ENCODE measurements around the gene TAF8.

TAF8 gene

DNA sequence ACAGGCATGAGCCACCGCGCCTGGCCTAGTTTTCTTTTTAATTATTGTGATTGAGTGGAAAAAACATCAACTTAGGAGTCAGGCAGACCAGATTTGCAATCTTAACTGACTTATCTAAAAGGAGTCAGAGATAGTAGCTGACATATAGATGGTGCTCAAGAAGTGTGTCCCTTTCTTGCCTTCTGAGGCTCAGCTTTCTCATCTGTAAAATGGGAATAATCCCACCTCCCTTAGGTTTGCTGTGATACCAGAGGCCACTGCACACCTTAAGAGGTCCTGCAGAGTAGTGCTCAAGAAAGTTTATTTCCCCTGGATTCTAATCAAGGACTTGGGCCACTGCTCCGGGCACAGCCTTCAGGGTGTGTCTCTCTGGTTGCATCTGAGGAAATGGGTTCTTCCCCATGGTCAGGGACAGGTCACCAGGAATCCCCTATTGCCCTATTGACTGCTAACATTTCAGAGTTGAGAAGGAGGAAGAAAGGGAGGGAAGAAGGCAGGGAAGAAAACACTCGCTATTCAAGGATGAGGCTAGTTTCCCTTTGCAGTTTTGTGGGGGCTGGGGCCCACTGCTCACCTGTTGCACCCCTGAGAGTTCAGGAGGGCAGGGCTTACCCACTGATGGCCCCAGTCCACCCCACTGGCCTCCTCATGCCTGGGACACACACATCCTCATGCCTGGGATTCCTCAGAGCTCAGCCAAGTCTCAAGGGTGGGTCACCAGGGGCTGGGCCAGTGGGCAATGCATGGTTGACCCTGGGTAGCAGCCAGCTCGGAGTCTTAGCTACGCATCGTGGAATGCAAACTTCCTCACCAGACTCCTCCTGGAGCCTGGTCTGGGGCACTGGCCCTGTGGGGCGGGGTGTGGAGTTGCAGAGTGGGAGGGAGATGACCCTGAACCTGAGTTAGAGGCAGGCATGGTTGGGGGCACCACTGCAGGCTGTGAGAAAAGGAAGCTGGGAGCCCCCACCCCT is 70.9 kb downstream of the TAF8 start:
- no peak overlapping the region for H3K4me3 ChIP-seq (ENCODE audit: low read depth in 1 of 2, low read length in 2 of 2)
- H3K27me3 ChIP-seq (ENCODE audit: control insufficient read depth in 1 of 2, insufficient read depth in 2 of 2, low read length in 2 of 2) = no peaks in the 10 kb centered on the region
- no peak overlapping the region for H3K9ac ChIP-seq (ENCODE audit: low read length)
- H3K27ac ChIP-seq (ENCODE audit: low read depth, low read length) = no peak overlapping the region
- no peaks in the 10 kb centered on the region for H3K9me3 ChIP-seq (ENCODE audit: low read length)
- H3K4me1 ChIP-seq (ENCODE audit: insufficient read depth, low read length) = peaks cover 9% of the 10 kb centered on the region
- H3K36me3 ChIP-seq (ENCODE audit: insufficient read depth, low read length) = no peaks in the 10 kb centered on the region

DNA sequence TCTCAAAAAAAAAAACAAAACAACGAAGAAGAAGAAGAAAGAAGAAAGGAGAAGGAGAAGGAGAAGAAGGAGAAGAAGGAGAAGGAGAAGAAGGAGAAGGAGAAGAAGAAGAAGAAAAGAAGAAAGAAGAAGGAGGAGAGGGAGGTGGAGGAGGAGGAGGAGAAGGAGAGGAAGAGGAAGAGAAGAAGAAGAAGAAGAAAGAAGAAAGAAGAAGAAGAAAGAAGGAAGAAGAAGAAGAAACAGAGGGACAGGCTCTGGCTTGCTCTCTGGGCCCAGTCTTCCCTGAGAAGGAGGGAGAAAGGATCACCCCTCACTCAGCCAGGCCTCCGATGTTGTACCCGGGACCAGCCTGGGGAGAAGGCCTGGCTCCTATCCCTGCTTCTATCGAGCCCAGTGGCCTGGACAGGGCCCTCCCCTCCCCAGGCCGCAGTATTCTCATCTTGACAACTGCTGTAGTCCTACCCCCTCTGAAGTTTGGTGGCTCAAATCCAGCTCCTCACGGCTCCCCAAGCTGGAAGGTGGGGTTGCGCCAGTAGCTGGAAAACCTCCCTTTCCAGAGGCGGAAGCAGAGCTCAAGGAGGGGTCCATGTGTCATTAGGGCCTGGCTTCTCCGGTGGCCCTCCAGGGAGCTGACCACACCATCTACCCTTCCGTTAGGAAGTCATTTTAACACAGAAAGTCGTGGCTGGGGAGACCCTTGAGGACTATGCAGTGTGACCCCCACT is 73.2 kb downstream of the TAF8 start:
- Histone ChIP-seq H3K9ac (ENCODE audit: low read length) (no peak overlapping the region), H3K4me3 (ENCODE audit: low read depth in 1 of 2, low read length in 2 of 2) (no peak overlapping the region), H3K4me1 (ENCODE audit: insufficient read depth, low read length) (peaks cover 2% of the 10 kb centered on the region), H3K27ac (ENCODE audit: low read depth, low read length) (no peak overlapping the region), H3K27me3 (ENCODE audit: control insufficient read depth in 1 of 2, insufficient read depth in 2 of 2, low read length in 2 of 2) (no peaks in the 10 kb centered on the region), H3K36me3 (ENCODE audit: insufficient read depth, low read length) (no peaks in the 10 kb centered on the region), H3K9me3 (ENCODE audit: low read length) (no peaks in the 10 kb centered on the region)

DNA sequence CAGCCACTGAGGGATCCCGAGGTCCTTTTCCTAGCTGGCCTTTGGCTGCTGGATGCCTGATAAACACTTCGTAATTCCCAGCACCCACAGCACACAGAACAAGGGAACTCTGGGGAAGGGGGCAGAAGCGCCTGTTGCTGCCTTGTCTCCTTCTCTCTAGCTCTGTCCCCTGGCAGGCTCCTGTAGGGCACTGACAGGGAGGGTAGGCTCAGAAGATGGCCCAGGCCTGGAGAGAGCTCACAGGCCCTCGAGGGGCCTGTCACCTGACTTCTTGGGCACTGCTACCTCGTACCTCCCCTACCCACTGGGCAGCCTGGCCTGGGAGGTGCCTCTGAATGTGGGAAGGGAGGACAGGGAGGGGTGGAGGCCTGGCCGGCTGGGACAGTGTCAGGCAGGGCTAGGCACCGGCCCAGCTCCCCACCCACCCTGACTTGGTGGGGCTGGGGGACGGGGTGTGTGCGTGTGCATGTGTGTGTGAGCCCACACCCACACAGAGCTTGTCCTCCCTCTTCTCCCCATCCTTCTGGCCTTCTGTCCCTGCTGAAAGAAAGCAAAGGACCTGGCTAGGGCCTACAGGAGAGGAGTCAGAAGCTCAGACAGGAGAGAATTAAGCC is 74.0 kb downstream of the TAF8 start:
- no peaks in the 10 kb centered on the region for H3K9me3 ChIP-seq (ENCODE audit: low read length)
- no peaks in the 10 kb centered on the region for H3K36me3 ChIP-seq (ENCODE audit: insufficient read depth, low read length)
- H3K27me3 ChIP-seq (ENCODE audit: control insufficient read depth in 1 of 2, insufficient read depth in 2 of 2, low read length in 2 of 2) = no peaks in the 10 kb centered on the region
- H3K9ac ChIP-seq (ENCODE audit: low read length) = no peak overlapping the region
- H3K4me3 ChIP-seq (ENCODE audit: low read depth in 1 of 2, low read length in 2 of 2) = no peak overlapping the region
- H3K4me1 ChIP-seq (ENCODE audit: insufficient read depth, low read length) = no peaks in the 10 kb centered on the region
- no peak overlapping the region for H3K27ac ChIP-seq (ENCODE audit: low read depth, low read length)

- Histone ChIP-seq H3K4me1 (ENCODE audit: insufficient read depth, low read length) (no peaks in the 10 kb centered on the region), H3K9ac (ENCODE audit: low read length) (no peak overlapping the region), H3K4me3 (ENCODE audit: low read depth in 1 of 2, low read length in 2 of 2) (no peak overlapping the region), H3K36me3 (ENCODE audit: insufficient read depth, low read length) (no peaks in the 10 kb centered on the region), H3K27ac (ENCODE audit: low read depth, low read length) (no peak overlapping the region), H3K9me3 (ENCODE audit: low read length) (no peaks in the 10 kb centered on the region), H3K27me3 (ENCODE audit: control insufficient read depth in 1 of 2, insufficient read depth in 2 of 2, low read length in 2 of 2) (no peaks in the 10 kb centered on the region)
These were observed 74.9 kb downstream of the TAF8 start for GRCh38 chr6:42125231-42125630.

- Histone ChIP-seq H3K36me3 (ENCODE audit: insufficient read depth, low read length) (no peaks in the 10 kb centered on the region), H3K27ac (ENCODE audit: low read depth, low read length) (no peak overlapping the region), H3K9me3 (ENCODE audit: low read length) (no peaks in the 10 kb centered on the region), H3K4me1 (ENCODE audit: insufficient read depth, low read length) (no peaks in the 10 kb centered on the region), H3K27me3 (ENCODE audit: control insufficient read depth in 1 of 2, insufficient read depth in 2 of 2, low read length in 2 of 2) (no peaks in the 10 kb centered on the region), H3K9ac (ENCODE audit: low read length) (no peak overlapping the region), H3K4me3 (ENCODE audit: low read depth in 1 of 2, low read length in 2 of 2) (no peak overlapping the region)
These were observed 75.3 kb downstream of the TAF8 start for GRCh38 chr6:42125663-42126062.

GRCh38 chr6:42128460-42129359 is 78.4 kb downstream of the TAF8 start:
- Histone ChIP-seq H3K36me3 (ENCODE audit: insufficient read depth, low read length) (no peaks in the 10 kb centered on the region), H3K4me3 (ENCODE audit: low read depth in 1 of 2, low read length in 2 of 2) (no peak overlapping the region), H3K9ac (ENCODE audit: low read length) (no peak overlapping the region), H3K9me3 (ENCODE audit: low read length) (no peaks in the 10 kb centered on the region), H3K27me3 (ENCODE audit: control insufficient read depth in 1 of 2, insufficient read depth in 2 of 2, low read length in 2 of 2) (no peaks in the 10 kb centered on the region), H3K27ac (ENCODE audit: low read depth, low read length) (no peak overlapping the region), H3K4me1 (ENCODE audit: insufficient read depth, low read length) (no peaks in the 10 kb centered on the region)

DNA sequence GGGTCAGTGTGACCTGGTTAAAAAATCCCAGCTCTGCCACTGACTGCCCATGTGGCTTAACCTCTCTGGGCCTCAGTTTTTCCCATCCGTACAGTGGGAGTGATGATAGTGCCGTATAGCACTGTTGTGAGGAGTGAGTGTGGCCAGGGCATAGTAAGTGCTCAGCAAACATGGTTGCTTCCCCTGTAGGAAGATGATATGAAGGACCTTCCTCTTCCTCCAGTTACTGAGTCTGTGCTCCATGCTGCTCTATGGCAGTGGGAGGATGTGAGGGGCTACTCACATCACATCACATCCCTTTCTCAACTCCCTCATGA is 79.0 kb downstream of the TAF8 start:
- Histone ChIP-seq H3K27me3 (ENCODE audit: control insufficient read depth in 1 of 2, insufficient read depth in 2 of 2, low read length in 2 of 2) (no peaks in the 10 kb centered on the region), H3K9ac (ENCODE audit: low read length) (no peak overlapping the region), H3K27ac (ENCODE audit: low read depth, low read length) (no peak overlapping the region), H3K9me3 (ENCODE audit: low read length) (no peaks in the 10 kb centered on the region), H3K4me1 (ENCODE audit: insufficient read depth, low read length) (no peaks in the 10 kb centered on the region), H3K4me3 (ENCODE audit: low read depth in 1 of 2, low read length in 2 of 2) (no peak overlapping the region), H3K36me3 (ENCODE audit: insufficient read depth, low read length) (no peaks in the 10 kb centered on the region)

DNA sequence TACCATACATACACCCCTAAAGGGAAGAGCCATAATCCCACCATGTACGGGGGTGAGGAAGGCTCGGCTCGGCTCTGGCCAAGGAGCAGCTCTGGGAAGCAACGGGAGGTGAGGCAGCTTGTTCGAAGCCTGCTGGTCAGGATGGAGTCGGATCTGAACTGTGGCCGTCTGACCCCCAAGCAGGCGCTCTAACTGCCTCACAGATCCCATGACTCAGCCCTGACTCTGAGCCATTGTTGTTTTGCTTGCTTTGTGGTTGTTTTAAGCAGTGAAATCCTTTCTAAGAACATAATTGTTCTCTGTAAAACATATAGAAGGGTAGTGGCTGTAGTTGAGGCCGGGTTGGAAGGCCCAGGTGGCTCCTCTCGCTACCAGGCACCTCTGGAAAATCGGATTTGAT is 81.2 kb downstream of the TAF8 start:
- H3K9ac ChIP-seq (ENCODE audit: low read length) = no peak overlapping the region
- no peaks in the 10 kb centered on the region for H3K36me3 ChIP-seq (ENCODE audit: insufficient read depth, low read length)
- H3K4me3 ChIP-seq (ENCODE audit: low read depth in 1 of 2, low read length in 2 of 2) = no peak overlapping the region
- H3K27me3 ChIP-seq (ENCODE audit: control insufficient read depth in 1 of 2, insufficient read depth in 2 of 2, low read length in 2 of 2) = no peaks in the 10 kb centered on the region
- no peaks in the 10 kb centered on the region for H3K9me3 ChIP-seq (ENCODE audit: low read length)
- H3K27ac ChIP-seq (ENCODE audit: low read depth, low read length) = no peak overlapping the region
- no peaks in the 10 kb centered on the region for H3K4me1 ChIP-seq (ENCODE audit: insufficient read depth, low read length)

DNA sequence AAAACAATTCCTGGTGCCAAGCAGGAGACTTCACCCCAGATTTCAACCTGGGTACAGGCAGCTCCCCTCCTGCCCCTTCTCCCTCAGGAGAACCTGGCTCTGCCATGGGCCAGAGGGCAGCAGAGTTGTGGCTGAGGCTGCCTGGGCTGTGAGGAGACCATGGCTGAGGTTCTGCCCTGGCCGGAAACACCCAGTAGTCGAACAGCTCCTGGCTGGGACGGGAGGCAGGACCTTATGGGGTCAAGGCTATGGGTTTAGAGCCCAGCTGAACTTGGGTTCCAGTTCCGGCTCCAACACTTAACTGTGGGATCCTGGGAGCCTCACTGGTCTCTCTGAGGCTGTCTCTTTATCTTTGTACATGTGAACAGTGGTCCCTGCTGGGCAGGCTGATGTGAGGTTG is 83.6 kb downstream of the TAF8 start:
- no peak overlapping the region for H3K4me3 ChIP-seq (ENCODE audit: low read depth in 1 of 2, low read length in 2 of 2)
- H3K9me3 ChIP-seq (ENCODE audit: low read length) = no peaks in the 10 kb centered on the region
- H3K9ac ChIP-seq (ENCODE audit: low read length) = no peak overlapping the region
- H3K36me3 ChIP-seq (ENCODE audit: insufficient read depth, low read length) = no peaks in the 10 kb centered on the region
- H3K4me1 ChIP-seq (ENCODE audit: insufficient read depth, low read length) = no peaks in the 10 kb centered on the region
- H3K27me3 ChIP-seq (ENCODE audit: control insufficient read depth in 1 of 2, insufficient read depth in 2 of 2, low read length in 2 of 2) = no peaks in the 10 kb centered on the region
- no peak overlapping the region for H3K27ac ChIP-seq (ENCODE audit: low read depth, low read length)

GRCh38 chr6:42135161-42135560 is 84.8 kb downstream of the TAF8 start:
- Histone ChIP-seq H3K9me3 (ENCODE audit: low read length) (no peaks in the 10 kb centered on the region), H3K27ac (ENCODE audit: low read depth, low read length) (no peak overlapping the region), H3K36me3 (ENCODE audit: insufficient read depth, low read length) (no peaks in the 10 kb centered on the region), H3K4me1 (ENCODE audit: insufficient read depth, low read length) (no peaks in the 10 kb centered on the region), H3K4me3 (ENCODE audit: low read depth in 1 of 2, low read length in 2 of 2) (no peak overlapping the region), H3K27me3 (ENCODE audit: control insufficient read depth in 1 of 2, insufficient read depth in 2 of 2, low read length in 2 of 2) (no peaks in the 10 kb centered on the region), H3K9ac (ENCODE audit: low read length) (no peak overlapping the region)

- H3K4me1 ChIP-seq (ENCODE audit: insufficient read depth, low read length) = no peaks in the 10 kb centered on the region
- peaks cover 1 to 3% of the 10 kb centered on the region in 2 donors for H3K27me3 ChIP-seq (ENCODE audit: control insufficient read depth in 1 of 2, insufficient read depth in 2 of 2, low read length in 2 of 2)
- H3K9ac ChIP-seq (ENCODE audit: low read length) = no peak overlapping the region
- no peaks in the 10 kb centered on the region for H3K9me3 ChIP-seq (ENCODE audit: low read length)
- H3K4me3 ChIP-seq (ENCODE audit: low read depth in 1 of 2, low read length in 2 of 2) = no peak overlapping the region
- no peak overlapping the region for H3K27ac ChIP-seq (ENCODE audit: low read depth, low read length)
- no peaks in the 10 kb centered on the region for H3K36me3 ChIP-seq (ENCODE audit: insufficient read depth, low read length)
These were observed 85.4 kb downstream of the TAF8 start for GRCh38 chr6:42135722-42136121.

Measured in muscle layer of colon (tissue), 2 donors.